Neural cell (in vitro differentiated cells): ENCODE measurements around the gene TIAM1. TPM values are rescaled to one million over a fixed set of nuclear protein-coding genes. Genes with fewer than 3 reads are reported as not detected.

Source experiments
- H2AFZ ChIP-seq: fragments of 200-600, 300-800 bp; sonication (generic), shearing (Covaris generic); 2 replicates; pipeline ENCODE4 v1.6.0; 2014; ENCODE audit warnings: low read depth, mild to moderate bottlenecking, antibody characterized with exemption, low read length, moderate library complexity
- H3F3A ChIP-seq: fragments of 200-600 bp; shearing (Covaris generic); 2 replicates; pipeline ENCODE4 v1.6.1; 2016; ENCODE audit warnings: mild to moderate bottlenecking, moderate library complexity, mixed read lengths, antibody characterized with exemption, low read length; ENCODE audit not compliant: insufficient read depth, poor library complexity, severe bottlenecking
- H3K27ac ChIP-seq: fragments of 200-600, 300-800 bp; sonication (generic), shearing (Covaris generic); 2 replicates; pipeline ENCODE4 v1.5.1; 2014; ENCODE audit warnings: mild to moderate bottlenecking, low read length, moderate library complexity
- H3K27me3 ChIP-seq: fragments of 300-800, 200-600 bp; sonication (generic), shearing (Covaris generic); 2 replicates; pipeline ENCODE4 v1.6.0; 2014; ENCODE audit warnings: mild to moderate bottlenecking, low read depth, low read length, moderate library complexity; ENCODE audit not compliant: insufficient read depth
- H3K36me3 ChIP-seq: fragments of 300-800, 200-600 bp; sonication (generic), shearing (Covaris generic); 2 replicates; pipeline ENCODE4 v1.5.1; 2014; ENCODE audit warnings: mild to moderate bottlenecking, antibody characterized with exemption, low read length, moderate library complexity; ENCODE audit not compliant: insufficient read depth
- H3K4me2 ChIP-seq: fragments of 300-800, 200-600 bp; sonication (generic), shearing (Covaris generic); 2 replicates; pipeline ENCODE4 v1.6.0; 2014; ENCODE audit warnings: mild to moderate bottlenecking, low read length
- H3K4me3 ChIP-seq: fragments of 300-800, 200-600 bp; sonication (generic), shearing (Covaris generic); 2 replicates; pipeline ENCODE4 v1.5.1; 2014; ENCODE audit warnings: mild to moderate bottlenecking, low read length, moderate library complexity
- H3K79me2 ChIP-seq: fragments of 200-600 bp; shearing (Covaris generic); replicated peaks from 2 replicates; pipeline ENCODE4 v1.6.0; 2014; ENCODE audit warnings: mild to moderate bottlenecking, low read length, moderate library complexity; ENCODE audit not compliant: insufficient read depth
- H3K9ac ChIP-seq: fragments of 300-800, 200-600 bp; sonication (generic), shearing (Covaris generic); 2 replicates; pipeline ENCODE4 v1.6.1; 2016; ENCODE audit warnings: mild to moderate bottlenecking, low read length, mixed read lengths
- H3K9me2 ChIP-seq: fragments of 200-600 bp; shearing (Covaris generic); 2 replicates; pipeline ENCODE4 v1.6.1; 2016; ENCODE audit warnings: mild to moderate bottlenecking, low read length, mixed read lengths; ENCODE audit not compliant: insufficient read depth
- H3K9me3 ChIP-seq: fragments of 200-600, 300-800 bp; sonication (generic), shearing (Covaris generic); 2 replicates; pipeline ENCODE4 v1.6.1; 2016; ENCODE audit warnings: mild to moderate bottlenecking, mixed run types, low read length, moderate library complexity, mixed read lengths
- H4K20me1 ChIP-seq: fragments of 200-600 bp; shearing (Covaris generic); 2 replicates; pipeline ENCODE4 v1.6.1; 2016; ENCODE audit warnings: mild to moderate bottlenecking, mixed run types; ENCODE audit not compliant: insufficient read depth
- EZH2 ChIP-seq: fragments of 200-600, 300-800 bp; shearing (Covaris generic), sonication (generic); IDR thresholded peaks from 2 replicates; pipeline ENCODE4 v1.6.1; 2014; ENCODE audit warnings: antibody characterized with exemption, low read length, borderline replicate concordance, mild to moderate bottlenecking; ENCODE audit not compliant: insufficient read depth, poor library complexity, severe bottlenecking
- MXI1 ChIP-seq: fragments of 450-650 bp; conservative IDR thresholded peaks from 2 replicates; pipeline ENCODE4 v1.6.1; 2014; ENCODE audit warnings: antibody characterized with exemption, mild to moderate bottlenecking; ENCODE audit not compliant: poor library complexity, severe bottlenecking
- POLR2AphosphoS5 ChIP-seq: IDR thresholded peaks from 2 replicates; pipeline ENCODE4 v1.6.1; 2012
- SMC3 ChIP-seq: fragments of 450-650 bp; conservative IDR thresholded peaks from 2 replicates; pipeline ENCODE4 v1.6.1; 2014; ENCODE audit warnings: antibody characterized with exemption, mild to moderate bottlenecking, moderate library complexity; ENCODE audit not compliant: poor library complexity
- TAF1 ChIP-seq: IDR thresholded peaks from 2 replicates; pipeline ENCODE4 v1.6.1; 2012; ENCODE audit warnings: low read depth
- polyA minus RNA-seq: library from RNA; depleted of rRNA, polyadenylated mRNA; stranded (reverse); fragments of >200 nt; gene quantifications from 2 replicates; pipeline ENCODE4 v1.2.3, GENCODE V29; 2014
- polyA plus RNA-seq: library from polyadenylated mRNA; depleted of rRNA; stranded (reverse); fragments of >200 nt; gene quantifications from 2 replicates; pipeline ENCODE4 v1.2.3, GENCODE V29; 2014
- TF ChIP-seq, protein P1 (sequence below): IDR thresholded peaks from 2 replicates; pipeline ENCODE4 v1.6.1; 2012; ENCODE audit warnings: borderline replicate concordance
- TF ChIP-seq, protein P2 (sequence below): fragments of 450-650 bp; IDR thresholded peaks from 2 replicates; pipeline ENCODE4 v1.5.1; 2014; ENCODE audit warnings: antibody characterized with exemption, mild to moderate bottlenecking, moderate library complexity; ENCODE audit not compliant: poor library complexity, severe bottlenecking

The TIAM1 gene, protein sequence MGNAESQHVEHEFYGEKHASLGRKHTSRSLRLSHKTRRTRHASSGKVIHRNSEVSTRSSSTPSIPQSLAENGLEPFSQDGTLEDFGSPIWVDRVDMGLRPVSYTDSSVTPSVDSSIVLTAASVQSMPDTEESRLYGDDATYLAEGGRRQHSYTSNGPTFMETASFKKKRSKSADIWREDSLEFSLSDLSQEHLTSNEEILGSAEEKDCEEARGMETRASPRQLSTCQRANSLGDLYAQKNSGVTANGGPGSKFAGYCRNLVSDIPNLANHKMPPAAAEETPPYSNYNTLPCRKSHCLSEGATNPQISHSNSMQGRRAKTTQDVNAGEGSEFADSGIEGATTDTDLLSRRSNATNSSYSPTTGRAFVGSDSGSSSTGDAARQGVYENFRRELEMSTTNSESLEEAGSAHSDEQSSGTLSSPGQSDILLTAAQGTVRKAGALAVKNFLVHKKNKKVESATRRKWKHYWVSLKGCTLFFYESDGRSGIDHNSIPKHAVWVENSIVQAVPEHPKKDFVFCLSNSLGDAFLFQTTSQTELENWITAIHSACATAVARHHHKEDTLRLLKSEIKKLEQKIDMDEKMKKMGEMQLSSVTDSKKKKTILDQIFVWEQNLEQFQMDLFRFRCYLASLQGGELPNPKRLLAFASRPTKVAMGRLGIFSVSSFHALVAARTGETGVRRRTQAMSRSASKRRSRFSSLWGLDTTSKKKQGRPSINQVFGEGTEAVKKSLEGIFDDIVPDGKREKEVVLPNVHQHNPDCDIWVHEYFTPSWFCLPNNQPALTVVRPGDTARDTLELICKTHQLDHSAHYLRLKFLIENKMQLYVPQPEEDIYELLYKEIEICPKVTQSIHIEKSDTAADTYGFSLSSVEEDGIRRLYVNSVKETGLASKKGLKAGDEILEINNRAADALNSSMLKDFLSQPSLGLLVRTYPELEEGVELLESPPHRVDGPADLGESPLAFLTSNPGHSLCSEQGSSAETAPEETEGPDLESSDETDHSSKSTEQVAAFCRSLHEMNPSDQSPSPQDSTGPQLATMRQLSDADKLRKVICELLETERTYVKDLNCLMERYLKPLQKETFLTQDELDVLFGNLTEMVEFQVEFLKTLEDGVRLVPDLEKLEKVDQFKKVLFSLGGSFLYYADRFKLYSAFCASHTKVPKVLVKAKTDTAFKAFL (N-terminal part only)
- polyA plus RNA-seq (13.2 and 20.1 TPM in 2 replicates), polyA minus RNA-seq (56.7 and 58.0 TPM in 2 replicates)

GRCh38 chr21:31343680-31344480, at the start of gene TIAM1:
TIAM1 (minus strand) TSS chr21:31344261; CDS start chr21:31266972, 77,289 bp downstream.
- no peak within 1 kb of the TSS for H3K27ac ChIP-seq
- H3F3A ChIP-seq: no peaks in the 10 kb centered on the region
- no peaks in the 10 kb centered on the region for H3K36me3 ChIP-seq
- peaks cover 19% of the 10 kb centered on the region for H3K27me3 ChIP-seq
- H3K4me2 ChIP-seq: peak within 1 kb of the TSS; percentile 65
- H3K79me2 ChIP-seq: no peaks in the 10 kb centered on the region
- H3K4me3 ChIP-seq: peak within 1 kb of the TSS; percentile 70
- no peaks in the 10 kb centered on the region for H3K9me2 ChIP-seq
- H3K9ac ChIP-seq: peak within 1 kb of the TSS; percentile 48
- H2AFZ ChIP-seq: no peak within 1 kb of the TSS
- TF ChIP-seq, protein P1, sequence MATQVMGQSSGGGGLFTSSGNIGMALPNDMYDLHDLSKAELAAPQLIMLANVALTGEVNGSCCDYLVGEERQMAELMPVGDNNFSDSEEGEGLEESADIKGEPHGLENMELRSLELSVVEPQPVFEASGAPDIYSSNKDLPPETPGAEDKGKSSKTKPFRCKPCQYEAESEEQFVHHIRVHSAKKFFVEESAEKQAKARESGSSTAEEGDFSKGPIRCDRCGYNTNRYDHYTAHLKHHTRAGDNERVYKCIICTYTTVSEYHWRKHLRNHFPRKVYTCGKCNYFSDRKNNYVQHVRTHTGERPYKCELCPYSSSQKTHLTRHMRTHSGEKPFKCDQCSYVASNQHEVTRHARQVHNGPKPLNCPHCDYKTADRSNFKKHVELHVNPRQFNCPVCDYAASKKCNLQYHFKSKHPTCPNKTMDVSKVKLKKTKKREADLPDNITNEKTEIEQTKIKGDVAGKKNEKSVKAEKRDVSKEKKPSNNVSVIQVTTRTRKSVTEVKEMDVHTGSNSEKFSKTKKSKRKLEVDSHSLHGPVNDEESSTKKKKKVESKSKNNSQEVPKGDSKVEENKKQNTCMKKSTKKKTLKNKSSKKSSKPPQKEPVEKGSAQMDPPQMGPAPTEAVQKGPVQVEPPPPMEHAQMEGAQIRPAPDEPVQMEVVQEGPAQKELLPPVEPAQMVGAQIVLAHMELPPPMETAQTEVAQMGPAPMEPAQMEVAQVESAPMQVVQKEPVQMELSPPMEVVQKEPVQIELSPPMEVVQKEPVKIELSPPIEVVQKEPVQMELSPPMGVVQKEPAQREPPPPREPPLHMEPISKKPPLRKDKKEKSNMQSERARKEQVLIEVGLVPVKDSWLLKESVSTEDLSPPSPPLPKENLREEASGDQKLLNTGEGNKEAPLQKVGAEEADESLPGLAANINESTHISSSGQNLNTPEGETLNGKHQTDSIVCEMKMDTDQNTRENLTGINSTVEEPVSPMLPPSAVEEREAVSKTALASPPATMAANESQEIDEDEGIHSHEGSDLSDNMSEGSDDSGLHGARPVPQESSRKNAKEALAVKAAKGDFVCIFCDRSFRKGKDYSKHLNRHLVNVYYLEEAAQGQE: no peak
- TF ChIP-seq MXI1 (peak; percentile 67), EZH2 (no peak), POLR2AphosphoS5 (no peak), TAF1 (peak; percentile 32), SMC3 (peak; percentile 16)
- TF ChIP-seq, protein P2, sequence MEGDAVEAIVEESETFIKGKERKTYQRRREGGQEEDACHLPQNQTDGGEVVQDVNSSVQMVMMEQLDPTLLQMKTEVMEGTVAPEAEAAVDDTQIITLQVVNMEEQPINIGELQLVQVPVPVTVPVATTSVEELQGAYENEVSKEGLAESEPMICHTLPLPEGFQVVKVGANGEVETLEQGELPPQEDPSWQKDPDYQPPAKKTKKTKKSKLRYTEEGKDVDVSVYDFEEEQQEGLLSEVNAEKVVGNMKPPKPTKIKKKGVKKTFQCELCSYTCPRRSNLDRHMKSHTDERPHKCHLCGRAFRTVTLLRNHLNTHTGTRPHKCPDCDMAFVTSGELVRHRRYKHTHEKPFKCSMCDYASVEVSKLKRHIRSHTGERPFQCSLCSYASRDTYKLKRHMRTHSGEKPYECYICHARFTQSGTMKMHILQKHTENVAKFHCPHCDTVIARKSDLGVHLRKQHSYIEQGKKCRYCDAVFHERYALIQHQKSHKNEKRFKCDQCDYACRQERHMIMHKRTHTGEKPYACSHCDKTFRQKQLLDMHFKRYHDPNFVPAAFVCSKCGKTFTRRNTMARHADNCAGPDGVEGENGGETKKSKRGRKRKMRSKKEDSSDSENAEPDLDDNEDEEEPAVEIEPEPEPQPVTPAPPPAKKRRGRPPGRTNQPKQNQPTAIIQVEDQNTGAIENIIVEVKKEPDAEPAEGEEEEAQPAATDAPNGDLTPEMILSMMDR: no peak
- peaks cover 3% of the 10 kb centered on the region for H3K9me3 ChIP-seq
- no peaks in the 10 kb centered on the region for H4K20me1 ChIP-seq
